H1 (cell line): ENCODE data around the gene COL16A1. TPM values are rescaled to one million over a fixed set of nuclear protein-coding genes. Genes with fewer than 3 reads are reported as not detected.

ENCODE experiments used
- ASH2L ChIP-seq: fragments of 200-600, 300-600 bp; sonication (generic); IDR thresholded peaks from one replicate; pipeline ENCODE4 v1.7.1; 2017; ENCODE audit warnings: low read length
- polyA plus RNA-seq, 7 experiments: library from polyadenylated mRNA; depleted of rRNA in 3 of 7; stranded (reverse) in 5 of 7; unstranded in 2 of 7; fragments of >200 nt in 5 of 7; fragments of 200-250 nt in 2 of 7; gene quantifications; 1 replicate in 5 of 7; 2 replicates in 1 of 7; 4 replicates in 1 of 7; pipeline versions ENCODE4 v1.2.1 to v1.2.3, GENCODE V29; 2011 to 2013; ENCODE audit warnings: missing spikeins in 2 of 7, mixed read lengths in 2 of 7
- total RNA-seq: library from RNA; stranded (reverse); fragmentation: NEBNext Ultra II Directional; extraction: Animal tissue kit (Norgen Biotek cat#: 25700); gene quantifications from 2 replicates; pipeline ENCODE4 v1.2.1, GENCODE V29; 2021

The COL16A1 gene
- total and polyA plus RNA-seq, 2 of the 8 experiments (the other 6 are each of a cell fraction or from before 2014, with no cell fraction given) = 2.0 to 10.5 TPM

DNA sequence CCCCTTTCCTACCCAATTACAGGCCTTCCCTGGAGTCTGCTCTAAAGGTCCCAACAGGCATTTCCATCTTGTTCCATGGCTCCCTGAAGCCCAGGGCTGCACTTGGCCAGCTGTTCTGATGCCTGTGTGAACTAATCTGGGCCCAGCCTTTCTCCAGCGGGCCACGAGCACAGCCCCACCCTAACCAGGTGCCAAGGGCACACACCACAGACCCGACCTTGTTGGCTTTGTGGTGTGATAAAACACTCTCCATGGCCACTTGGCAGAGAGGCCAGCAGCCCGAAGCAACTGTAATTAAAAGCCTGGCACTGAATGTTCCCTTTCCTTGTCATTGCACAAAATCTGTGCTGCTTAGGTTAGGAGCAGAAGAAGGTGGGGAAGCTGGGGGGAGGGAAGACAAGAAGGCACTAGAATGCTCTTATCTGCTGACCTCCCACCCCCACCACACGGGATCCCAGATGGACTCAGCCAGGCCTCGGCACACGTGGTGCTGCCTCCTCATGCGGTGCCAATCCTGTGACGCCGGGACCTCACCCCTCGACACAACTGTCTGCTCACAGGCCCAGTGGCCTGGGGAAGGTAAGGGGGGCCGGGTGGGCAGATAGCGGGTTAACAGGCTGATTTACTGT, 76.4 kb downstream of the COL16A1 start (continued):
- TF ChIP-seq ASH2L = no peak
